HG03457 (cell line): Measurements from ENCODE around the gene ING1.
"Not testable (repeated sequence)": the region's sequence is repeated elsewhere in the genome, so short reads cannot be mapped to it uniquely, and the experiment has no call there.

Source experiments
- ATAC-seq: cut with Tn5 transposase; IDR thresholded peaks from one replicate; pipeline ENCODE4 v1.9.1; 2021; ENCODE audit warnings: moderate number of reproducible peaks; ENCODE audit not compliant: unreplicated experiment

The ING1 gene

GRCh38 chr13:110714797-110715394, 1.4 kb downstream of the ING1 start:
- no peak for ATAC-seq

DNA sequence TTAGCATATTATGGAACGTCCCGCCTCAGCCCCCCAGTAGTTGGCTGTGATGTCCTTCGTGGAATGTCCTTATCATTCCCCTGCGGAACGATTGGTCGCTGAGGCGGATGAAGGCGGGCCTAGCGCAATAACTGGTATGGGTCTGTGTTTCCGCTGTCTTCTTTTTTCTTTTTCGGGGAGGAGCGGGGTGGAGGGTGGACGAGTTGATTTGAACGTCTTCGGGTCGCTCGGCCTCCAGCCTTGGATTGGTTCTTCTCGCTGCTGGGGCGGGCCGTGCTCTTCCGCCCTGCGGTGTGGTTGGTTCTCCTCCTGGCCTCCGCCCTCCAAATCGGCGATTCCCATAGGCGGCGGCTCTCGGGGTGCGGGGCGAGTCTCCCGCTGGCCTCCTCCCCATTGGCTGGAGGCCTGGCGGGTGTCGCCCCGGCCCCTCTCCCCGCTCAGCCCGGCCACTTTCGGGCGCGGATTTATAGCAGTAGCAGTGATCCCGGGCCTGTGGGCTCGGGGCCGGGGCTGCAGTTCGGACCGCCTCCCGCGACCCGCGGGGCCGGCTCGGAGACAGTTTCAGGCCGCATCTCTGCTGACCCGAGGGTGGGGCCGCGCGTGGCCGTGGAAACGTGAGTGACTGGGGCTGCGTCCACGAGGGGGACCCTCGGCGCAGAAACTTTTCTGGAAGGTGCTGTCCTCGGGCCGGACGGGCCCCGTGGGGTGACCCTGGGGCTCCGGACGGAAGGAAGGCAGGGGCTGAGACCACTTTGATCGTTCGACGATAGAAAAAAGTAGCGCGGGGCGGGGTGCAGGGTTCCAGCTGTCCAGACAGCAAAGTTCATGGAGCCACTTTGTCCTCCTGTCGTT, 2.1 kb downstream of the ING1 start:
- ATAC-seq = peak; percentile 54

DNA sequence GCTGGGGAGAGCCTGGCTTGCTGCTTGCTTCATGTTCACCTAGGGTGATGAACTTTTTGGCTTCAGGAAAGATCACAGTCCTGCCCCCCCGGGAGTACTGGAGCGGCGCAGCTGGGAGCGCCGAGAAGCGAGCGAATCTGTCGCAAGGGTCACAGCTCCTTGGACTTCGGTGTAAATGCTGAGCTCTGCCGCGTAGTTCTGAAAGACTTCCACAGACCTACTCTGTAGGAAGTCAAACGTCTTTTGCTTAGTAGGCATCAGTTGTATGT, 2.7 kb downstream of the ING1 start:
- ATAC-seq = no peak

DNA sequence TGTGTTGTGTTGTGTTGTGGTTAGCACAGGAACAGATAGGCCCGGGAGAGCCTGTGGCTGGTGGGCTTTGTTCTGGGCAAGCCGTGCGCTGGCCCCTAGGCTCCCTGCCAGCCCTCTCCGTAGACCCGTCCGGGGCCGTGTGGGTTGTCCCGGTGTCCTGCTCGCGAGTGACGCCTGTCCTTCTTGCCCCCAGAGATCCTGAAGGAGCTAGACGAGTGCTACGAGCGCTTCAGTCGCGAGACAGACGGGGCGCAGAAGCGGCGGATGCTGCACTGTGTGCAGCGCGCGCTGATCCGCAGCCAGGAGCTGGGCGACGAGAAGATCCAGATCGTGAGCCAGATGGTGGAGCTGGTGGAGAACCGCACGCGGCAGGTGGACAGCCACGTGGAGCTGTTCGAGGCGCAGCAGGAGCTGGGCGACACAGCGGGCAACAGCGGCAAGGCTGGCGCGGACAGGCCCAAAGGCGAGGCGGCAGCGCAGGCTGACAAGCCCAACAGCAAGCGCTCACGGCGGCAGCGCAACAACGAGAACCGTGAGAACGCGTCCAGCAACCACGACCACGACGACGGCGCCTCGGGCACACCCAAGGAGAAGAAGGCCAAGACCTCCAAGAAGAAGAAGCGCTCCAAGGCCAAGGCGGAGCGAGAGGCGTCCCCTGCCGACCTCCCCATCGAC, 5.7 kb downstream of the ING1 start:
- ATAC-seq = no peak

GRCh38 chr13:110722971-110723370, 9.5 kb downstream of the ING1 start:
- no peak for ATAC-seq

DNA sequence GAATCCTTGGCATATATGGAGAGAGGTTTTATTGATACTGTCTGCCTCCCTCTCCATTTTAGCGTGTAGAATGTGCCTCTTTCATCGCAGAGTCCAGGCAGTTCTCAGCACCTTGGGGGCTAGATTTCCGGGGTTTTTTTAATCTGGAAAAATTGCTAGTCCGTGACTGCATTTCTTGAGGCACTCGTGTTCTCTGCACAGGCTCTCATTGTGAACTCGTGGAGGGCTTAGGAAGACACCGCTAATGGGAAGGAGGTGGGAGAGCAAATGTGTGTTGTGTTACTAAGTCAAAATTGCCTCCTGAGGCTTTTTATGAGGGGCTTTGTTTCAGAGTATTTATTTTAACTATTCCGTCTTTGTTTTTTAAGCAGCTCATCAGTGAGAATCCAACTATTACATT, 10.1 kb downstream of the ING1 start:
- ATAC-seq = no peak

DNA sequence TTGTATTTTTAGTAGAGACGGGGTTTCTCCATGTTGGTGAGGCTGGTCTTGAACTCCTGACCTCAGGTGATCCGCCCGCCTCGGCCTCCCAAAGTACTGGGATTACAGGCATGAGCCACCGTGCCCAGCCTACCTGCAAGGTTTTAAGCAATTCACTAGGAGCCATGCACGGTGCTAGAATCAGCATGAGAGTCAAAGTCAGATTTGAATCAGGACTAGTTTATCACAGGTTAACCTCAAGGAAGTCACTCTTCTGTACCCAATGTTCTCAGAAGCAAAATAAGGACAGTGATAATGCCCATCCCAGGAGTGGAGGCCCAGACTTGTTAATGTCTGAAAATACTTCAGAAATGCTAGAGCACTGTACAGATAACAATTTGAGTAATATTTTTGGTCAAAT, 12.7 kb downstream of the ING1 start:
- not testable (repeated sequence) for ATAC-seq

DNA sequence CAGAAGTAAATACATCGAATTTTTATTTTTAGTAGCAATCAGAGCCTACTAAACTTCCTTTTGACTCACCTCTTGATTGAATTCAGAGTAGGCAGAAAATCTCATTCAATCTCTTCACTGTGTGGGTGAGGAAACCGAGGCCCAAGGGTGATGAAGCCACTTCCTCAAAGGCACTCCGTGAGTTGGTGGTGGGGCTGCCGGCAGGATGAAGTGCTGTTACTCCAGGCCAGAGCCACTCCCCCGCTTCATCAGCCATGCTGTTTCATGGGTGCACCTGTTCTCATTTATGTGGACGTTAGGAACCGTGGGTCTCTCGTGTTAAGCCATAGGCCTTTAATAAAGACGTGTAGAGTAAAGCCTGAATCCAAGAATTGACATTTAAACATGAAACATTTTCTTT, 13.2 kb downstream of the ING1 start:
- ATAC-seq = no peak

DNA sequence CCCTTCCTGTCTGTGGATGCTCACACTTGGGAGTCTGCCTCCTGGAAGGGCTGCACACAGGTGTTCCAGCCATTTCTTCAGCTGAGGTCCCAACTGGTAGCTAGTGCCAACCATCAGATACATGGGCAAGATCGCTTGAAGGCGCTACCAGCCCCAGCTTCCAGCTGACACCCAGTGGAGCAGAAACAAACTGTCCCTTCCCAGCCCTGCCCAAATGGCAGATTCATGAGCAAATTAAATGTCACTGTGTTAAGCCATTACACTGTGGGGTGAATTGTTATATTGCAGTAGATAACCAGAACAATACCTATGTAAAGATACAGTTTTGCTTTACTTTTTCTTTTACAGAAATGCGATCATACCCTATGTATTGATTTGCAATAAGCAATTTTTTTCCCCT, 17.6 kb downstream of the ING1 start:
- ATAC-seq = no peak

GRCh38 chr13:110734561-110734960, 21.1 kb downstream of the ING1 start:
- ATAC-seq = no peak

DNA sequence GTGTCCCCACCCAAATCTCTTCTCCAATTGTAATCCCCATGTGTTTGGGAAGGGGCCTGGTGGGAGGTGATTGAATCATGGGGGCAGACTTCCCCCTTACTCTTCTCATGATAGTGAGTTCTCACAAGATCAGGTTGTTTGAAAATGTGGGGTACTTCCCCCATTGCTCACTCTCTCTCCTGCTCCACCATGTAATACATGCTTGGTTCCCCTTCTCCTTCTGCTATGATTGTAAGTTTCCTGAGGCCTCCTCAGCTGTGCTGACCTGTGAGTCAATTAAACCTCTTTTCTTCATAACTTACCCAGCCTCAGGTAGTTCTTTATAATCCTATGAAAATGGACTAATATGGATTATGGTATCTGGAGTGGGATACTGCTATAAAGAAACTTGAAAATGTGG, 24.1 kb downstream of the ING1 start:
- ATAC-seq = no peak

- no peak for ATAC-seq
Measured at GRCh38 chr13:110743687-110744086, 30.2 kb downstream of the ING1 start.

DNA sequence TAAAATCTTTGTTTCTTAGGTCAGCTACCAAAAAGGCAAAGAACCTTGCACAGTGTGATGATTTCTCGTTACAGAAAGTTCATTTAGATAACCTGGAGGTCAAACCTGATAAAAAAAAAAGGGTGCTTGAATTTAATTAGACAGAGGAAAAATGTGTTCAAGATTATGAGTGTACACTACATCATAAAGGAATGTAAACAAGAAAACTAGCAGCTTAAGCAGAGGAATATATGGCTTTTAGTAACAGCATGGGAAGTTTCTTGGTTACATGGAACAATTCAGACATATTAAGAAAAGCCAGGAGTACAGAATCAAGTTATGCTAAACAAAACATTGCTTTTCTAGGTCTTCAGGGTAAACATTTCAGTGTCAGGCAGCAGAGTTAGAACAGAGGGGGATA, 32.9 kb downstream of the ING1 start:
- ATAC-seq = no peak

DNA sequence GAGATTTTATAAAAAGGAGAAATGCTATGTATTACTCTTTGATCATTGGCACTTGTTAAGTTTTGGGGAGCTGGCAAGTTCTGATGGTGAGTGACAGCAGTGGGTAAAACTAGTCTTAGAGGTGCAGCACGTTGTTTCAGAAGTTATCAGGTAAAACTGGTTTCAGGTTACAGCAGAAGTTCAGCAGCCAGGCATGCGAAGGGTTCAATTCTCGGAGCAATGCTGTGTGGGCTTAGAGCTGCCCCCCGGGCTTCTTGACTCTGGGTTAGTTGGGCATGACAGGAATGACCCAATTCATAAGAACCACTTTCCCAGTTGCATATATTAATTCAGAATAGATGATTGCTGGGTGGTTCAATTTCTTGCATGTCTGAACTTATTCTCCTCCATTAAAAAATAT, 34.8 kb downstream of the ING1 start:
- ATAC-seq = no peak

GRCh38 chr13:110756219-110756631, 42.7 kb downstream of the ING1 start:
- ATAC-seq = no peak

DNA sequence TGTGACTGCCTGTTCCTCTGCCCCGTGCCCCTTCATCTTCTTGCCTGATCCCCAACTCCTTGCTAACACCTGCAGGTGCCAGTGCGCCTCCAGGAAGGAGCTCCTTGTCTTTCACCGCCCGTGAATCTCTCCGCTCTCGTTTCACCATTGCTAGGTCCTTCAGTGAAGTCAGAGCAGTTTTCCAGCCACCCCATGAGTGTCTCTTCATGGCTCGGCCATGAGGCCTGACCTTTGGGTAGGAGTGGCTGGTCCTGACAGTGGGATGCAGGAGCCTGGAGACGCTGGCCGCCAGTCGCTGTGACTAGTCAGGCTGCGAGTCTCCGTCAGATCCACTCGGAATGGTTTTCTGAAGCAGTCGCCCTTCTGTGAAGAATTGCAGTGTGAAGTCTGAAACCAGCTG, 43.8 kb downstream of the ING1 start:
- no peak for ATAC-seq

DNA sequence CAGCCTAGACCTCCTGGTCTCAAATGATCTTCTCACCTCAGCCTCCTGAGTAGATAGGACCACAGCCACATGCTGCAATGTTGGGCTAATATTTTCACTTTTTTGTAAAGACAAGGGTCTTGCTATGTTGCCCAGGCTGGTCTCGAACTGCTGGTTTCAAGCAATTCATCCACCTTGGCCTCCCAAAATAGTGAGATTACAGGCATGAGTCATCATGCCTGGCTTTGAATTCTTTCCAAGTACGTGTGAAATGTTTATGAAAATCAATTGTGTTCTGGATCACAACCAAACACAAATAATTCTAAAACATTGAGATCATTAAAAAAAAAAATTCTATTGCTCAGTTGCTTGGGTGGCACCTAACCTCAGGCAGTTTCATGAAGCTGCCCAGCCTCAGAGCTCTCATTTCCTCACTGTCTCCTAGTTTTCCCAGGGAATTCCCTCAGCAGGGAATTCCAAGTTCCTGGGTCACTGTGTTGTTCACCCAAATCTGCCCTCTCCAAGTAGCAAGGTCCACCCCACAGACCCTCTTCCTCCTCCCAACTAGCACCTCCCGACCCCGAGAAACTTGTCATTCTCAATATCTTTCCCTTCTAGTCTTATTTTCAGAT, 44.8 kb downstream of the ING1 start:
- ATAC-seq = no peak

DNA sequence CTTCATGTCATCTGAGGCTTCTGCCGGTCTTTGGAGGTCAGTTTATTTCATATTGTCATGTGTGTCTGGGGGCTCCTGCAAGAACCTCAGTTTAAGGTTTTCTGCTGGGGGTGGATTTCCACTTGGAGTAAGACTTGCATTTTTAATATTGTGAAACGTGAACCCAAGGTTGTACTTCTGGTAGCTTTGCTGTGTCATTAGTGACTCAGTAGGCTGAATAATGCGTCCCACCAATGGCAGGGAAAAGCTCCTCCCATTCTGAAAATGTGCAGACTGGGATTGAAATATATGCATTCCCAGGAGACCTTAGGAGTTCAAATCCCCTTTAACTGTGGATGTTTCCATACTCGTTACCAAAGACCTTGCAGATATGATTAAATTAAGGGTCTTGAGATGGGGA, 46.2 kb downstream of the ING1 start:
- no peak for ATAC-seq

- ATAC-seq = no peak
Measured at GRCh38 chr13:110760611-110761010, 47.1 kb downstream of the ING1 start.

GRCh38 chr13:110766671-110767430, 53.4 kb downstream of the ING1 start:
- ATAC-seq = no peak

- no peak for ATAC-seq
Measured at GRCh38 chr13:110767476-110767875, 54.0 kb downstream of the ING1 start.
